ENCODE results near the gene GFI1.

Gene GFI1

GRCh38 chr1:92487078-92487605 lies 417 bp upstream of the GFI1 start:
- no peak for DNase-seq

DNA sequence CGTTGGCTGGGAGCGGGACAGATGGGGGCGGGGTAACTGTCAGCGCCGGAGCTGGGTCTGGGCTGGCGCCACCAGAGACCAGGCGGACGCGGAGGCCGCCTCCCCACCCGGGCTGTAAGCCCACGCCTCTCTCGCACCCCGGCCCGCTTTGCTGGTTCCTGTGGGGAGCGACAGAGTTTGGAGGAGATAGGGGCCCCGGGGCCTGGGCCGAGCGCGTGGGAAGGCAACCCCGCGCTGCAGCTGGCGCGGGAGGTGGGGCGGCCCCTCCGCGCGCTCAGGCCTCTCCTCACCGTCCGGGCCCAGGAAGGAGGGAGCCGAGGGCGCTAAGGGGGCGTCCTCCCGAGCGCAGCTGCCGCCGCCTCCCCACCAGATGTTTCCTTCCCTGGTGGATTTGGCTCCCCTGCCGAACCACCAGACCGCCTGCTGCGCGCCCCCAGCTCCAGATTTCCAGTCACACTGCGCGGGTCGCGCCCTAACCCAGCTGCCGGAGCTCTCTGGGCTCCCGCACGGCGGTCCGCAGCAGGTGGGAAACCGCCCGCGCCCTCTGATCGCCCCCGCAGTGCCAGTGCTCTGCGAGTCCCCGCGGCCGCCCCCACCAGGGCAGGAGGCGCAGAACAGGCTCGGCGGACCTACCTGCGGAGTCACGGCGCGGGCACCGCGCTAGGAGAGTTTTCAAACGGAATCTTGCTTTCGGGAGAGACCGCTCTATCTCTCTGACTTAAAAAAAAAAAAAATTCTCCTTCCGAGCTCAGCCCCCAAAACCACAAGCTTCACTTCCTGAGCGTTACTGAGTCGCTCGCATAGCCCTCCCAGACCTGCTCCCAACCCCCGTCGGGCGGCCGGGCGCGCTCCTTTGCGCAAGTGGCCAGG lies 1.1 kb downstream of the GFI1 start:
- DNase-seq: no peak

GRCh38 chr1:92484472-92485380 lies 2.0 kb downstream of the GFI1 start:
- no peak for DNase-seq

GRCh38 chr1:92483610-92484471 lies 2.9 kb downstream of the GFI1 start:
- no peak for DNase-seq

- DNase-seq: no peak
Measured at GRCh38 chr1:92482665-92483609, 3.8 kb downstream of the GFI1 start.

- DNase-seq: no peak
Measured at GRCh38 chr1:92481971-92482664, 4.6 kb downstream of the GFI1 start.

GRCh38 chr1:92481599-92481925 lies 5.2 kb downstream of the GFI1 start:
- DNase-seq: no peak

DNA sequence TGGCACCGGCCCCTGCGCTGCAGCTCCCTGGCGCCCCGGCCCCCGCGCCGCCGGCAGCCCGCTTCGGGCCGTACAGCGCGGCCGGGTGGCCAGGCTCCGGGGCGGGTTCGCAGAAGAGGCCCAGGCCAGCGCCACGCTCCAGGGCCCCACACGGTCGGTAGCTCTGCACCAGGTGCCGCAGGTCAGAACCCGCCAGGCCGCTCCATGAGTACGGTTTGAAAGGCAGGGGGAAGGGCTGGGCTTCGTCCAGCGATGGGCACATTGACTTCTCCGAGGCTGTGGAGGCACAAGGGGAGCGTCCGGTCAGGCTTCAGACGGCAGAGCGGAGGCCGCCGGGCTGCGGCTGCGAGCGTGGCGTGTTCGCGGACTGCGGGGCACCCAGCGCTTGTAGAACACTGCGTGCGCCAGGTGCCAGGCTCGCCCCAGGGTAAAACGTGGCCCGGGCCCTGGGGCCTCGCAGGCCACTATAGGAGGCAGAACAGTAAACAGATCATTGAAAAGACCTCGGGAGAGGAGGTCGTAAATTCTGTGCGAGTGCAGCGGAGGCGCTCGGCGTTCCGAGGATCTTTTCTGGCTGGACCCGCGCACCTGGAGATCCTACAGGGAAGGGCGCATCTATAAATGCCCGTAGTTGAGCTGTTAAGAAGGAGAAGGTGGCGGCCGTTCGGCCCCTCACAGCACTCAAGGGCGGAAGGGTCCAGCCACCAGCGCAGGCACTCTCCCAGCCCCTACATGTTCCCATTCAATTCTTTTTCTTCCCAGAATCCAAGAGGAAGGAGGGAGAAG lies 5.7 kb downstream of the GFI1 start:
- no peak for DNase-seq

GRCh38 chr1:92480200-92480812 lies 6.4 kb downstream of the GFI1 start:
- DNase-seq: no peak

DNA sequence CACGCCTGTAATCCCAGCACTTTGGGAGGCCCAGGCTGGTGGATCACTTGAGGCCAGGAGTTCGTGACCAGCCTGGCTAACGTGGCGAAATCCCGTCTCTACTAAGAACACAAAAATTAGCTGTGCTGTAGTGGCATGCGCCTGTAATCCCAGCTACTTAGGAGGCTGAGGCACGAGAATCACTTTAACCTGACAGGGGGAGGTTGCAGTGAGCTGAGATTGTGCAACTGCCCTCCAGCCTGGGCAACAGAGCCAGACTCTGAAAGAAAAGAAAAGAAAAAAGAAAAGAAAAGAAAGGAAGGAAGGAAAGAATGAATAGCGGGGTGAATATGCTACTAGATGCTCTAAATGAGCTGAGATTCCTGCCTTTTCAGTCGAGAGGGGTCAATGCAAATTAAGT lies 7.1 kb downstream of the GFI1 start:
- no peak for DNase-seq

DNA sequence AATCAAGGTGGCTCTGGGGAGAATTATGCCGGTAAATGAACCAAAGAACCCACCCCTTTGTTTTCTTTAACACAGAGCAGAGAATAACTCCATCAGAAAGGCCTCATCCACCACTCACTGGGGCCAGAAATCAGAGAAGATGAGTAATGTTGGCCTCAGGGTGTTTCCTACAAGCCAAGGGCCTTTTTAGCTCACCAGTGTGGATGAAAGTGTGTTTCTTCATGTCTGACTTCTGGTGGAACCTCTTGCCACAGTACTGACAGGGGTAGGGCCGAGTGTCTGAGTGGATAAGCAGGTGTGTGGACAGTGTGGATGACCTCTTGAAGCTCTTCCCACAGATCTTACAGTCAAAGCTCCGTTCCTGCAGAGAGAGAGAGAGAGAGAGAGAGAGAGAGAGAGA lies 8.3 kb downstream of the GFI1 start:
- no peak for DNase-seq

DNA sequence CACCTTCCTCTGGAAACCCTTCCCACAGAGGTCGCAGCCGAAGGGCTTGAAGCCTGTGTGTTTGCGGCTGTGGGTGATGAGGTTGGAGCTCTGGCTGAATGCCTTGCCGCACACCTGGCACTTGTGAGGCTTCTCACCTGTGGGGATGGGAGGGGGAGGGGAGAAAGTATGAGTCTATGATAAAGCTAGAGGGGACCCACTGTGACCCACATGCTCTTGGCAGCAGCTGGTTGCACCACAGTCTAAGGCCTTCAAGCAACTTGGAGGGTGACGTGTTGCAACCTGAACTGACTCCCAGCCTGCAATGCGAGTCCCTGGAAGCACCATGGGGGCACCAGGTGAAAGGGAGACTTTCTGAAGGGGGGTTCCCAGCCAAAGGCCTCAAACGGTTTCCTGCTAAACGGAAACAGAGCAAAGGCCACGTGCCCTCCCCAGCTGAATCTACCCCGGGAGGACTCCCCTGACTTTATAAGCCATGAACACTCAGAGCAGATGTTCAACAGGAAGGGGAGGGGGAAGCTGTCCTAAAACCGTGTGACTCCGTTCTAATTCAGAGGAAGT lies 10.6 kb downstream of the GFI1 start:
- DNase-seq: no peak

DNA sequence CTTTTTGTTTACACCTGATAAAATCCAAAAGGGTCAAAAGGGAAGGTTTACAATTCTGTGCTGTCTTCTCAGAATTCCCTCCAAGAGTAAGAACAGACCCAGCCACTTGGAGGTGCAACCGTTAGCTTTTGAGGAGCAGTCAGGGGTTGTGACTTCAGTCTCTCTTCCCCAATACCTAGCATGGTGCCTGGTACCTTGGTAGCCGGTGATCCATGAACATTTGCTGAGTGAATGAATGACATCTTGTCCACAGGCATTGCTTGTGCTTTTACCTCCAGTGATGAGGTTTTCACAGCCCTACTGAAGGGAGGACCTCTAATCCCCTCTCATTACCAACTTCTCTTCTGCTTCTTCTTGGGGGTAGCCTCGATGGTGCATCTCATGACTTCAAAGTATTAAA lies 11.7 kb downstream of the GFI1 start:
- no peak for DNase-seq

GRCh38 chr1:92473781-92474495 lies 12.8 kb downstream of the GFI1 start:
- no peak for DNase-seq

- DNase-seq: no peak
Measured at GRCh38 chr1:92470216-92470615, 16.5 kb downstream of the GFI1 start.

GRCh38 chr1:92466683-92467352 lies 19.9 kb downstream of the GFI1 start:
- DNase-seq: no peak

GRCh38 chr1:92465256-92465647 lies 21.5 kb downstream of the GFI1 start:
- DNase-seq: no peak

Measured in fibroblast of upper back skin (primary cell).